Globus pallidus (tissue), 1 donor: ENCODE data around the gene ZC3HAV1L.
"Not testable (repeated sequence)": the region's sequence is repeated elsewhere in the genome, so short reads cannot be mapped to it uniquely, and the experiment has no call there.

Experiments used
- DNase-seq: peaks from one replicate; pipeline ENCODE4 v3.0.0-alpha.2; 2015; ENCODE audit warnings: low spot score

The ZC3HAV1L gene

DNA sequence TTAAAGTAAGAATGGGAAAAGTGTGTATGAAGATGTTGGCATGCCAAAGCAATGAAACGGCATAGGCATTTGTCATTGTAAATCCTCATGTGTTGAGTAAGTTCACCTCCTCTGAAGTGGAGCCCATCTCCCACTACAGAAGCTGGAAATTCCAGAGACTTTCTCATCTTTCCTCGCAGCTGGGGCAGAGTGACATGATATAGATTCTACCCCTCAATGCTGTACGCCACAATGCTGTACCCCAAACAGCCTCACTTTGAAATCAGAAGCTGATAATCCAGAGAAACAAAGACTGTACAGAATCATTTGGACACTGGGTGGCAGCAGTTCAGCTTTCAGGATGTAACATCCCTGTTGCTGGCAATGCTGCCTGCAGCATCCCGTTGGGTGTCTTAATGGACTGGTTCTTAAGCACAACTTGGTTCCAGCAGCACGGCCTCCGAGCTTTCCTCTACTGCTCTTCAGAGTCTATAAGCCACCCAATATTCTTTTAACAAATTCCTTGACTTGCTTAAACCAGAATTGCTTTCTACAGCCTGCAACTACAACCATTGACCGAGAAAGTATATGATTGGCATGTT, 18.8 kb downstream of the ZC3HAV1L start:
- DNase-seq = peak; percentile 66

DNA sequence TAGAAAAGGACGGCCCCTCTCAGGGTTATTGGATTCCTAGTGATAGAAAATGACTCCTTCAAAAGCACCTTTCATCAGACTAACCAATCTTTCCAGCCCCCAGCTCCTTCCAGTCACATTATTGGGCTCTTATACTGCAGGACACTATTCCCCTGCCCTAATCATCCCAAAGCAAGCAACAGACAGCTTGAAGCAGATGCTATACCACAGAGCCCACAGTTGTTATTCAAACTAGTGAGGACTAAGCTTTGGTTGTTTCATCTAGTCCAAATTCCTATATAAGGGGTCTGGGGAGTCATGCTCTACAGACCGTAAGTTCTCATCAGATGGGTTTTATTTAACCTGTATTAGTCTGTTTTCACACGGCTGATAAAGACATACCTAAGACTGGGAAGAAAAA, 24.5 kb downstream of the ZC3HAV1L start:
- DNase-seq = no peak

DNA sequence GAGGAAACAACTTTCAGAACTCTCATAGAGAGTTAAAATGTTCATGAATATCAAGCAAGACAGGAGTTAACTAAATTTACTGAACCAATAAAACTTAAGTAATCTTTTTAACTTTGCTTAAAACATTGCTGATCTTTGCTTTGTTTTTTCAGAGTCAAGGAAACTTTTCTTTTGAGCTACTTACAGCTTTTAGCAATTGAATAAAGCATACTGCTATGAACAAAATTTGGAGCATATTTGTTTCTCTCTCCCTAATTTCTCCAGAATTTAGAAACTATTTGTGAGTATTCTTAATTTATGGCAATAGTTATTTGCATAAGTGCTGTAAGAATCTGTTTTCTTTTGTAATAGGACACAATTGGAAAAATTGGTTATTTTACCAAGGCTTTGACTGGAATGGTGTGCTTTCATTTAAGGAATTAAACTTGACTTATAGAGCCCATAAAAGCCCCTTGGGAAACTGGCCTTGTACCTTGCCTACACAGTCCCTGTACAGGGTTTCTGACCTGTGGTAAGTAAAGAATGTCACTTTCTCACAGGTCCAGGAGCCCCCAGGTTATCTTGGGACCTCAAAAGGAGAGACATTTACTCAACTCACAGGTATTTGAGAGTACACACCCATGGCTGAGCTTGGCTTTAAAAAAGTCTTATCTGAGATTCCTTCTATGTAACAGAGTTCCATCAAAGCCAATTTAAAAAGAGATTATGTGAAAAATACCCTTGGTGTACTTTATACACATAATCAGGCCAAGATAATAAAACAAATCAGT, 31.3 kb downstream of the ZC3HAV1L start:
- no peak for DNase-seq

GRCh38 chr7:138999414-138999813, 36.4 kb downstream of the ZC3HAV1L start:
- DNase-seq = no peak

DNA sequence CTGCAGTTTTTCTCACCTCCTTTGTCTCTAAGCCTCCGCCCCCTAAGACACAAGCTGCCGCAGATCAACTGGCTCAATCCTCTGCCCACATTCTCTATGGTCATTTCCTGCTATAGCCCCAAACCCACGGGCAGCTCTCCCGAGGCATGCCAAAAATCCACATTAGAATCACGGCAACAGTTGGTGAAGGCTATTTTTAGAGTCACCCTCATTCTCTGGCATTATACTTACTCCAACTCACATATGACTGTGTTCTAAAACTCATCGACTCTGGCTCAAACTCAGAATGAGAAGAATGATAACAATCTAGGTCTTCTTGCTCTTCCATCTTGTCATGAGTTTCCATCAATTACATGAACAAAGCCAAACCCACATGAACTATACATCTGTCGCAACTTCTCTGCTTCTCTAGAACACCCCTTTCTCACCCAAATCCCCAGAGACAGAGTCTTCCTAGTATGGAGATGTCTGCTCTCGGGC, 43.8 kb downstream of the ZC3HAV1L start:
- no peak for DNase-seq

GRCh38 chr7:138987686-138988085, 48.2 kb downstream of the ZC3HAV1L start:
- no peak for DNase-seq

- no peak for DNase-seq
These were observed 53.6 kb downstream of the ZC3HAV1L start for GRCh38 chr7:138982204-138982623.

DNA sequence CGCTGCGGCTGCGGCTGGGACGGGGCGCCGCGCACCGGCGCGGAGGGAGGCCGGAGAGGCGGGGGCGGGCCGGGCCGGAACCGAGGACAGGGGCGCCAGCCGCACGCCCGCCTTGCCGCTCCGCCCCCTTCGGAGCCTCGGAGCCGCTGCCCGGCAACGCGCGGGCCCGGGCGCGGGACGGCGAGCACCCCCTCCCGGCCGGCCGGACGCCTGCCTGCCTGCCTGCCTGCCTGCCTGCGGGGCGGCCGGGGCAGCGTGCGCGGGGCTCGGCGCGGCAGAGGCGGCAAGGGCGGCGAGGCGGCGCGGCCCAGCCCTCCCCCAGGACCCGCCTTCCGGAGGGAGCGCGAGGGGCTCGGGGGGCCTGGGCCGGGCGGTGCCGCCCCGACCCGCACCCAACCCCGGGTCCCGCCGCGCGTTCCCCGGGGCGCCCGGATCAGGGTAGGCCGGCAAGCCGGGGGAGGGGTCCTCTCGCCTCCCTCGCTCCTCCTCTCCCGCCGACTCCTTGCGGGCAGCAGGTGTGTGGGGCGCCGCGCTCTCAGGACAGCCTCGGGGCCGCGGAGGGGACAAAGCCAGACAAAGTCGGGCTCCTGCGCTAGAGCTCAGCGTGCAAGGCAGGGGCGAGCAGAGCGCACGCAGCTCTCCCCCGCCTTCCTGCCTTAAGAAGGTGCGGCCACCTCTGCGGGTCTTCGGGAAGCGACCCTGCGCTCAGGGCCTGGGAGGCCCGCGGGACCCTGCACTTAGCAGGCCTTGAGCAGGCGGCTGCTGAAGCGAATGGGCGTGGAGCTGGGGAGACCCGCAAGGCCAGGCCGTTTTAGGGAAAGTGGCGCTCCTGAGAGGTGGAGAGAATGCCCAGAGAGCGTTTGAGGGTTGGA, 54.3 kb downstream of the ZC3HAV1L start, which contains the start of gene KIAA1549:
TSS of gene KIAA1549 (minus strand) at position 58 of the 872 bp plus-strand sequence. CDS start 120 bp downstream, outside the sequence.
- peak; percentile 29 for DNase-seq

DNA sequence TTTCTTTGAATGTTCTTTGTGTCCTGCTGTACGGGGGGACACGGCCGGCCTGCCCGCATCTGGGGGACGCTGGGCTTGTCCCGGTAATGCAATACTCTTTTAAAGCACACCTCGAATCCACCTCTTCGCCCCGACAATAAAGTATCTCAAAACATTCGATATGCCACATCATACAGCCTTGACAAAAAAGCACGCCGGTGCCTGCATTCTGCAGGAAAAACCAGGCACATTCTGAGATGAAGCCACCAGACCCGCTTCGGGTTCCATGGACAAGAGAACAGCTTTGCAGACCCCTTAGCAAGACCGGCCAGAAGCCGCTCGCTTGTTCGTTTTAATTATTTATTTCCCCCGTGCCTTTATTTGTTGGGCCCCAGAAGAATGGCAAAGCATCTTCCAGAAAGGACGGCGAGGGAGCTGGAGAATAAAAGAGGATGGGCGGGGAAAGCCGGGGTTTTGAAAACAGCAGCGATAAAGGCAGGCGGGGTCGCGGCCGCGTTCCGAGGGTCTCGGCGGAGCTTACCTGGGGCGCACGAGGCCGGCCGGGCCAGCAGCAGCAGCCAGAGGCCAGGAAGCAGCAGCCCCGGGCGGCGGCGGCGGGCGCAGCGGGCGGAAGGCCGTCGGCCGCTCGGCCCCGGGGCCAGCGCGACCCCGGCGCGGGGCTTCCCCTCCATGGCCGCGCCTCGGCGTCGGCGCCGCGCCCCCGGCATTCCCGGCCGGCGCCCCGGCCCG, 55.1 kb downstream of the ZC3HAV1L start:
- peak; percentile 2 for DNase-seq

DNA sequence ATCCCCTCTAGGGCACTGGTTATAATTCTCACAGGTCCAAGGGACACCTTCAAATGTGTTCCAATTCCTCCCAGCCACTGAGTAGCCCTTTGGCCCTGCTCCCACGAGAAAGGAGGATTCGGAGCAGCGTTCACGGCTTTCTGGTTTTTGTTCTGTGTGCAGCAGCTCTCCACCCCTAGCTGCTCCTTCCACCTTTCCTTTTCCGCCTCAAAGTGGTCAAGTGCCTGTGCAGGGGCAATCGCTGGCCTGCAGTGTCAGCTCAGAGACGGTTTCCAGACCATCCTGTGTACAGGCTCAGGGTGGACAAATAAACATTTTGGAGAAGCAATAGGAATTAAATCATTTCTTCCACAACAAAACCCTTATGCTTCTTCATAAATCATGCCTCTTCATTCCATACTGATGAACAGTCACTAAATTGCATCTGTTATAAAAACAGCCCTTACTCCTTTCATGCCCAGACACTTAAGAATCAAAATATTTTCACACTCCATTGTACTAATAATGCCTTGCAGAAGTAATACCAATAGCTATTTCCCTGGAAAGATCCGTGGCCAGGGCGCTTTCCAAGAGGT, 55.8 kb downstream of the ZC3HAV1L start:
- no peak for DNase-seq

DNA sequence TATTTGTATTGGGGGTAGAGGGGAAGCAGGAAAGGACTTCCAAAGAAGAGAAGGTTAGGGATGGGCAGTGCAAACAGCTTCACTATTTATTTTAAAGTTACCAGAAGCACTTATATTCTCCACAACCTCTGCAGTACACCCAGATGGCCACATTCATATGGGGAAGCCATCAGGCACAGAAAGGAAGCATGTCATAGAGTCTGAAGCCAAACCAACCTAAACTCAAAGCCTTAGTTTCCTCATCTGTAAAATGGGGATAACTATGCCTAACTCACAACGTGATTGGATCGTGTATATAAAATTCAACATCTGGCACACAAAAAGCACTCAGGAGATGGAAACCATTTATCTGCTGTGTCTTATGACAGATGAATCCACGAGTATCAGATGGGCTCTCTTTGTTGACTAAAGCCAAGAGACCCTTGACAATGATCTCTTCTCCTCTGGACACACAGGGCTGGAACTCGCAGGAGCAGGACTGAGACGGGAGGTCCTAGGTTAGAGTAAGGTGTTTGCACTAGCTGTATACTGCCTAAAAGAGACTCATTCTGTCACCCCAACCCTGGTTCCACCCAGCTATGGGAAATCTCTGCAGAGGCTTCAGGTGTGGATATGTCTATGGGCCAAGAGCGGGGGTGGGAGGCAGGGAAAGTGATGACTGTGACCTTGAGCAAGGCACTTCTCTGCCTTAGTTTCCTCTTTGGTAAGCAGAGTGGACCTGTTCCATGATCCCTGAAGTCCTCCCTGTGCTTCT, 56.4 kb downstream of the ZC3HAV1L start:
- DNase-seq = no peak

- no peak for DNase-seq
These were observed 57.2 kb downstream of the ZC3HAV1L start for GRCh38 chr7:138978541-138979184.

- DNase-seq = not testable (repeated sequence)
These were observed 59.7 kb downstream of the ZC3HAV1L start for GRCh38 chr7:138976161-138976560.
